CD8-positive, alpha-beta memory T cell (primary cell): Measurements from ENCODE around the gene PRRT2. TPM values are rescaled to one million over a fixed set of nuclear protein-coding genes. Genes with fewer than 3 reads are reported as not detected.

Experiments used
- CTCF ChIA-PET: fragments of 350-600 bp; sonication (Branson Sonifier 250); formaldehyde crosslinking; loops from one replicate; lab custom pipeline; 2021; ENCODE audit warnings: antibody characterized with exemption; lab: Charles Lee
- POLR2A ChIA-PET: fragments of 350-600 bp; sonication (Branson Sonifier 250); formaldehyde crosslinking; loops from one replicate; lab custom pipeline; 2021; ENCODE audit warnings: antibody characterized with exemption; lab: Charles Lee
- DNase-seq, 5 donors: peaks; one replicate each; pipeline versions ENCODE4 v3.0.0 to v3.0.0-alpha.2; 2020 to 2022; ENCODE audit warnings: mixed read lengths in 1 of 5
- H3K27ac ChIP-seq: one replicate; pipeline ENCODE4 v1.7.0; 2013; ENCODE audit warnings: low read depth, mild to moderate bottlenecking, low read length, moderate library complexity
- H3K27me3 ChIP-seq: 2 replicates; pipeline ENCODE4 v1.7.0; 2013; ENCODE audit warnings: low read length, mild to moderate bottlenecking; ENCODE audit not compliant: insufficient read depth, poor library complexity, severe bottlenecking
- H3K36me3 ChIP-seq: 2 replicates; pipeline ENCODE4 v1.7.0; 2013; ENCODE audit warnings: mild to moderate bottlenecking, low read length, moderate library complexity; ENCODE audit not compliant: insufficient read depth
- H3K4me1 ChIP-seq: 2 replicates; pipeline ENCODE4 v1.7.0; 2013; ENCODE audit warnings: mild to moderate bottlenecking, low read length, moderate library complexity; ENCODE audit not compliant: insufficient read depth
- H3K4me3 ChIP-seq: 2 replicates; pipeline ENCODE4 v1.7.0; 2013; ENCODE audit warnings: mild to moderate bottlenecking, low read length
- H3K9me3 ChIP-seq: 2 replicates; pipeline ENCODE4 v1.7.0; 2013; ENCODE audit warnings: mild to moderate bottlenecking, low read length
- H3K27ac Mint-ChIP-seq, 8 donors: one replicate each; pipeline ENCODE4 v1.8.0; 2020 to 2021; ENCODE audit warnings: mixed read lengths in 8 of 8, mild to moderate bottlenecking in 6 of 8, inconsistent platforms in 3 of 8, moderate library complexity in 3 of 8
- H3K27me3 Mint-ChIP-seq, 2 donors: one replicate each; pipeline ENCODE4 v1.8.0; 2020 to 2021; ENCODE audit warnings: mixed read lengths in 2 of 2, mild to moderate bottlenecking in 1 of 2, moderate library complexity in 1 of 2
- H3K36me3 Mint-ChIP-seq, 3 donors: one replicate each; pipeline ENCODE4 v1.8.0; 2020 to 2021; ENCODE audit warnings: mixed read lengths in 3 of 3, inconsistent platforms in 1 of 3, mild to moderate bottlenecking in 1 of 3
- H3K4me1 Mint-ChIP-seq, 3 donors: one replicate each; pipeline ENCODE4 v1.8.0; 2020 to 2021; ENCODE audit warnings: mixed read lengths in 3 of 3, inconsistent platforms in 1 of 3, mild to moderate bottlenecking in 1 of 3
- H3K4me3 Mint-ChIP-seq, 7 donors: one replicate each; pipeline ENCODE4 v1.8.0; 2020 to 2021; ENCODE audit warnings: mixed read lengths in 7 of 7, mild to moderate bottlenecking in 6 of 7, moderate library complexity in 4 of 7, inconsistent platforms in 2 of 7
- H3K9me3 Mint-ChIP-seq, 5 donors: one replicate each; pipeline ENCODE4 v1.8.0; 2020 to 2022; ENCODE audit warnings: mixed read lengths in 5 of 5, mild to moderate bottlenecking in 3 of 5, moderate library complexity in 2 of 5, inconsistent platforms in 1 of 5
- polyA plus RNA-seq: library from polyadenylated mRNA; unstranded; fragments of 300-500 nt; fragmentation: Illumina TruSeq; gene quantifications from one replicate; pipeline ENCODE4 v1.2.3, GENCODE V29; 2021
- total RNA-seq, 2 experiments: library from RNA; stranded (reverse); gene quantifications; one replicate each; pipeline ENCODE4 v1.2.3, GENCODE V29; 2021

Gene PRRT2
- total and polyA plus RNA-seq, 3 experiments from 2014 or later = 0.18 to 1.3 (median 1.2) TPM

DNA sequence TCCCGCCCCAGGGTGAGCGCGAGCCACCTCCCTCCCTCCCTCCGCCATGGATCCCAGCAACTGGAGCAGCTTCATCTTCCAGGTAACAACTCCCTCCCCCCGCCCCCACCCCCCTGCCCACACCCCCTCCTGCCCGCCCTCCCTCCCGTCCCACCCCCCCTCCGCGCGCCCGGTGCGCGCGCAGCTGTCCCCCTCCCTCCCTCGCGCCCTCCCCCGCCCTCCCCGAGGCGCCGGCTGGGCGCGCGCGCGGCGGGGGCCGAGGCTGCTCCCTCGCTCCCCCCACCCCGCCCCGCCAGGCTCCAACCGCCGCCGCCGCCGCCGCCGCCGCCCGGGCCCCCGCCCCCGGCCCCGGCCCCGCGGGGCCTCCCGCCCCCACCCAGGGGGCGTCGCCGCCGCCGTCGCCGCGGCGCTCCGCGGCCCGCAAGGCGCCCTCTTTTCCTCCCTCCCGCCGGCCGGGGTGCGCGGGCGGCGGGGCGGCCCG is 5.9 kb upstream of the PRRT2 start, which contains the start of gene MAZ:
TSS of gene MAZ (plus strand) at position 431 of the 481 bp plus-strand sequence. CDS start 173 bp downstream, outside the sequence.
- ChIA-PET POLR2A (interaction anchor here (0.6 to 4.1 kb wide), 7 partner anchors 10 to 105 kb away, joined by 6 to 59 read pairs (median 21); partner anchors contain the start of genes KIF22, MVP and PAGR1), CTCF (interaction anchor here (5.0 kb wide), 1 partner anchor 13 kb away, joined by 92 read pairs; the partner anchor contains the start of genes MVP and PAGR1)
- peak in 1 of 5 donors; percentile 68 for DNase-seq
- Histone ChIP-seq H3K9me3 (no peaks in the 10 kb centered on the region), H3K27me3 (no peaks in the 10 kb centered on the region), H3K4me3 (peak within 1 kb of the TSS; percentile 87), H3K27ac (peak within 1 kb of the TSS; percentile 95), H3K36me3 (peaks cover 10% of the 10 kb centered on the region), H3K4me1 (peaks cover 42% of the 10 kb centered on the region)
- H3K9me3 Mint-ChIP-seq = peaks cover 0 to 2% (median 0%) of the 10 kb centered on the region in 5 donors
- peaks cover 3 to 46% (median 4%) of the 10 kb centered on the region in 3 donors for H3K36me3 Mint-ChIP-seq
- peak within 1 kb of the TSS; percentile 98 to 100 (median 100) for H3K27ac Mint-ChIP-seq
- H3K4me3 Mint-ChIP-seq = peak within 1 kb of the TSS; percentile 93 to 100 (median 98)
- peaks cover 0 to 4% of the 10 kb centered on the region in 2 donors for H3K27me3 Mint-ChIP-seq
- peaks cover 47 to 53% (median 53%) of the 10 kb centered on the region in 3 donors for H3K4me1 Mint-ChIP-seq

DNA sequence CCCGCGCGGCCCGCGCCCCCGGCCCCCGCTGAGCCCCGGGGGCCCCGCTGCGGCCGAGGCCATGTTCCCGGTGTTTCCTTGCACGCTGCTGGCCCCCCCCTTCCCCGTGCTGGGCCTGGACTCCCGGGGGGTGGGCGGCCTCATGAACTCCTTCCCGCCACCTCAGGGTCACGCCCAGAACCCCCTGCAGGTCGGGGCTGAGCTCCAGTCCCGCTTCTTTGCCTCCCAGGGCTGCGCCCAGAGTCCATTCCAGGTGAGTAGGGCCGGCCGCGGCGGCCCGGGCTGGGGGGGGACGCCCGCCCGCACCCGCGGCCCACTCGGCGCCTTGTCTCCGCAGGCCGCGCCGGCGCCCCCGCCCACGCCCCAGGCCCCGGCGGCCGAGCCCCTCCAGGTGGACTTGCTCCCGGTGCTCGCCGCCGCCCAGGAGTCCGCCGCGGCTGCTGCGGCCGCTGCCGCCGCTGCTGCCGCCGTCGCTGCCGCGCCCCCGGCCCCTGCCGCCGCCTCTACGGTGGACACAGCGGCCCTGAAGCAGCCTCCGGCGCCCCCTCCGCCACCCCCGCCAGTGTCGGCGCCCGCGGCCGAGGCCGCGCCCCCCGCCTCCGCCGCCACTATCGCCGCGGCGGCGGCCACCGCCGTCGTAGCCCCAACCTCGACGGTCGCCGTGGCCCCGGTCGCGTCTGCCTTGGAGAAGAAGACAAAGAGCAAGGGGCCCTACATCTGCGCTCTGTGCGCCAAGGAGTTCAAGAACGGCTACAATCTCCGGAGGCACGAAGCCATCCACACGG is 5.2 kb upstream of the PRRT2 start:
- ChIA-PET CTCF (interaction anchor here (0.6 to 5.0 kb wide), 16 partner anchors 8 to 132 kb away, joined by 3 to 92 read pairs (median 8); partner anchors contain the start of genes KIF22, MVP and PAGR1), POLR2A (interaction anchor here (0.5 to 4.1 kb wide), 14 partner anchors 10 to 285 kb away, joined by 3 to 59 read pairs (median 6); partner anchors contain the start of genes ALDOA, ASPHD1, C16orf54 and KIF22)
- Histone ChIP-seq H3K9me3 (no peaks in the 10 kb centered on the region), H3K27ac (peak overlapping the region; percentile 79), H3K36me3 (peaks cover 5% of the 10 kb centered on the region), H3K4me3 (peak overlapping the region; percentile 71), H3K27me3 (no peaks in the 10 kb centered on the region), H3K4me1 (peaks cover 44% of the 10 kb centered on the region)
- H3K4me3 Mint-ChIP-seq = peak overlapping the region; percentile 88 to 96 (median 93)
- H3K36me3 Mint-ChIP-seq = peaks cover 3 to 42% (median 4%) of the 10 kb centered on the region in 3 donors
- peak in 4 of 5 donors; percentile 37 to 70 (median 45) for DNase-seq
- H3K27me3 Mint-ChIP-seq = peaks cover 0 to 5% of the 10 kb centered on the region in 2 donors
- peaks cover 0 to 2% (median 0%) of the 10 kb centered on the region in 5 donors for H3K9me3 Mint-ChIP-seq
- H3K27ac Mint-ChIP-seq = peak overlapping the region; percentile 65 to 100 (median 99)
- peaks cover 50 to 60% (median 58%) of the 10 kb centered on the region in 3 donors for H3K4me1 Mint-ChIP-seq

DNA sequence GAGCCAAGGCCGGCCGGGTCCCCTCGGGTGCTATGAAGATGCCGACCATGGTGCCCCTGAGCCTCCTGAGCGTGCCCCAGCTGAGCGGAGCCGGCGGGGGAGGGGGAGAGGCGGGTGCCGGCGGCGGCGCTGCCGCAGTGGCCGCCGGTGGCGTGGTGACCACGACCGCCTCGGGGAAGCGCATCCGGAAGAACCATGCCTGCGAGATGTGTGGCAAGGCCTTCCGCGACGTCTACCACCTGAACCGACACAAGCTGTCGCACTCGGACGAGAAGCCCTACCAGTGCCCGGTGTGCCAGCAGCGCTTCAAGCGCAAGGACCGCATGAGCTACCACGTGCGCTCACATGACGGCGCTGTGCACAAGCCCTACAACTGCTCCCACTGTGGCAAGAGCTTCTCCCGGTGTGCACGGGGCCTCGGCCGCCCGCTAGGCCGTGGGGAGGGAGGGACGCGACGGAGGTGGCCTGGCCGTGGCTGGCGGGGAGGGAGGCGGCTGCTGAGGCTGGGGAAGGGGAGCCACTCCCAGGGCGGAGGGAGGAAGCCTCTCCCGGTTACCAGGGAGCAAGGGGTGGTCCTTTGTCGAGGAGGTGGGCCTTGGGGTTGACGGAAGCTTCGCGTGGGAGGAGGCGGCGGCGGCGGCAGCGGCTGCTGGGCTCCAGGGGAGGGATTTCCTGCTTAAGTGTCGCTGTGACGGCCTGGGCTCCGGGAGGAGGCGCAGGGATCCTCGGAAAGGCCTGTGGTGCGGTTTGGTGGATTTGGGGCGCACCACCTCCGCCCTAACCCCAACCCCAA is 4.4 kb upstream of the PRRT2 start:
- ChIA-PET CTCF (interaction anchor here (0.6 to 5.0 kb wide), 23 partner anchors 9 to 211 kb away, joined by 3 to 92 read pairs (median 4); partner anchors contain the start of genes KIF22, MVP and PAGR1), POLR2A (interaction anchor here (0.5 to 4.1 kb wide), 20 partner anchors 9 to 1317 kb away, joined by 3 to 59 read pairs (median 5); partner anchors contain the start of genes ALDOA, ASPHD1, C16orf54 and KIF22)
- peak overlapping the region; percentile 93 to 100 (median 100) for H3K27ac Mint-ChIP-seq
- Histone ChIP-seq H3K4me1 (peaks cover 48% of the 10 kb centered on the region), H3K4me3 (peak overlapping the region; percentile 71), H3K36me3 (peaks cover 5% of the 10 kb centered on the region), H3K9me3 (no peaks in the 10 kb centered on the region), H3K27me3 (no peaks in the 10 kb centered on the region), H3K27ac (peak overlapping the region; percentile 79)
- peaks cover 0 to 2% (median 0%) of the 10 kb centered on the region in 5 donors for H3K9me3 Mint-ChIP-seq
- peak overlapping the region; percentile 88 to 96 (median 93) for H3K4me3 Mint-ChIP-seq
- H3K27me3 Mint-ChIP-seq = peaks cover 0 to 5% of the 10 kb centered on the region in 2 donors
- H3K4me1 Mint-ChIP-seq = peaks cover 50 to 67% (median 58%) of the 10 kb centered on the region in 3 donors
- DNase-seq = peak; percentile 81 to 93 (median 92)
- peaks cover 3 to 37% (median 4%) of the 10 kb centered on the region in 3 donors for H3K36me3 Mint-ChIP-seq

DNA sequence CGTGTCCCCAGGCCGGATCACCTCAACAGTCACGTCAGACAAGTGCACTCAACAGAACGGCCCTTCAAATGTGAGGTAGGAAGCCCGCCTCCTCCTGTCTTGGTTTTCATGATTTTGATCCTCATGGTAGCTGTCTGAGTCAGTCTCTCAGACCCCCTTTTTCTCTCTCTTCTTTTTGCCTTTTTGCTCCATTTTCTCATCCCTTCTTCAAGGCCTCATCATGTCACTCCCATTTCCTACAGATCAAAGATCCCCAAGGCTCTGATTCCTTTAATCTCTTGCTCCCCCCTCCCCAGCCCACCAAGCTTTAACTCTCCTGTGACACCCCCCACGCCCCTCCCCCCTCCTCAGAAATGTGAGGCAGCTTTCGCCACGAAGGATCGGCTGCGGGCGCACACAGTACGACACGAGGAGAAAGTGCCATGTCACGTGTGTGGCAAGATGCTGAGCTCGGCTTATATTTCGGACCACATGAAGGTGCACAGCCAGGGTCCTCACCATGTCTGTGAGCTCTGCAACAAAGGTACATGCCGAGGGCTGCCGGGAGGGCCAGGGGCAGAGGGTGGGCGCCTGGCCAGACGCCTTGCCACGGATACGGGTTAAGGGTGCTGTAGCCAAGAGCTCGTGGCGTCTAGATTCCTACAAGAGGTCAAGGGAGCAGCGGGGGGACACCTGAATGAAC is 3.6 kb upstream of the PRRT2 start:
- CTCF ChIA-PET = interaction anchor here (0.9 to 5.0 kb wide), 21 partner anchors 10 to 210 kb away, joined by 3 to 92 read pairs (median 4); partner anchors contain the start of genes KIF22, MVP and PAGR1
- peak overlapping the region; percentile 88 to 96 (median 93) for H3K4me3 Mint-ChIP-seq
- peaks cover 3 to 32% (median 4%) of the 10 kb centered on the region in 3 donors for H3K36me3 Mint-ChIP-seq

DNA sequence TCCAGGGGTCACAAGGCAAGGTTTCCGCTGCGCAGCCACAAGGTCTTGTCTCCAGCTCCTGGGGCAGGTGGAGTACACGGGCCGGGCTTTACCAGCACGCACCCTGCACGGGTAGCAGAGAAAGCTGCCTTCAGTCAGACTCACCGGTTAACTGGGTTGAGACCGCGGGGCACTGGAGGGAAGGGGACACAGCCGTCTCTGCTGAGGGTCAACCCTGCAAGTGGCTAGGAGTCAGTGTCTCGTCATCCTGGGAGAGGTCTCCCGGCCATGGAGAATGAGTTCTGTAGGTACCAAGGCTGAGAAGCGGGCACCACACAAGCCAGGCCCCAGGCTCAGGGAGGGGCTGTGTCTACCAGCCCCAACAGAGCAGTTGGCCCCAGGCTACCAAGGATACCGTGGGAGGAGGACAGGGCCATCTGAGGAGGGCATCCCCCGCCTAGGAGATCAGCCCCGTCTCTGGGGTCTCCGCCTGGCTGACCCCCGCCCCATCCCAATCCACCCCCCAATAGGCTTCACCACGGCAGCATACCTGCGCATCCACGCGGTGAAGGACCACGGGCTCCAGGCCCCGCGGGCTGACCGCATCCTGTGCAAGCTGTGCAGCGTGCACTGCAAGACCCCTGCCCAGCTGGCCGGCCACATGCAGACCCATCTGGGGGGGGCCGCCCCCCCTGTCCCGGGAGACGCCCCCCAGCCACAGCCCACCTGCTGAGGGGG is 2.8 kb upstream of the PRRT2 start:
- H3K4me1 Mint-ChIP-seq = peaks cover 46 to 68% (median 49%) of the 10 kb centered on the region in 3 donors
- H3K36me3 Mint-ChIP-seq = peaks cover 3 to 31% (median 4%) of the 10 kb centered on the region in 3 donors
- peak overlapping the region; percentile 71 for H3K4me3 ChIP-seq
- peaks cover 46% of the 10 kb centered on the region for H3K4me1 ChIP-seq
- H3K27ac Mint-ChIP-seq = peak overlapping the region; percentile 93 to 100 (median 100)
- POLR2A ChIA-PET = interaction anchor here (0.6 to 4.1 kb wide), 9 partner anchors 7 to 214 kb away, joined by 3 to 59 read pairs (median 5); partner anchors contain the start of genes KIF22, MVP and PAGR1
- H3K27ac ChIP-seq = peak overlapping the region; percentile 79
- H3K27me3 Mint-ChIP-seq = peaks cover 0 to 5% of the 10 kb centered on the region in 2 donors
- CTCF ChIA-PET = interaction anchor here (1.1 to 5.0 kb wide), 10 partner anchors 10 to 108 kb away, joined by 4 to 92 read pairs (median 12); partner anchors contain the start of genes MVP and PAGR1
- H3K9me3 ChIP-seq = no peaks in the 10 kb centered on the region
- H3K27me3 ChIP-seq = no peaks in the 10 kb centered on the region
- peak in 1 of 5 donors; percentile 53 for DNase-seq
- peaks cover 0 to 2% (median 0%) of the 10 kb centered on the region in 5 donors for H3K9me3 Mint-ChIP-seq
- peaks cover 5% of the 10 kb centered on the region for H3K36me3 ChIP-seq
- H3K4me3 Mint-ChIP-seq = peak overlapping the region; percentile 88 to 96 (median 93)

More for the DNA sequence above, 3.6 kb upstream of the PRRT2 start:
- peak overlapping the region; percentile 93 to 100 (median 100) for H3K27ac Mint-ChIP-seq
- POLR2A ChIA-PET = interaction anchor here (0.6 to 4.1 kb wide), 18 partner anchors 8 to 1318 kb away, joined by 3 to 59 read pairs (median 5); partner anchors contain the start of genes ALDOA, C16orf54, KIF22 and MVP
- DNase-seq = peak in 2 of 5 donors; percentile 36 to 58
- H3K36me3 ChIP-seq = peaks cover 5% of the 10 kb centered on the region
- peaks cover 0 to 5% of the 10 kb centered on the region in 2 donors for H3K27me3 Mint-ChIP-seq
- H3K27me3 ChIP-seq = no peaks in the 10 kb centered on the region
- H3K27ac ChIP-seq = peak overlapping the region; percentile 79
- H3K4me1 Mint-ChIP-seq = peaks cover 52 to 71% (median 58%) of the 10 kb centered on the region in 3 donors
- H3K9me3 Mint-ChIP-seq = peaks cover 0 to 2% (median 0%) of the 10 kb centered on the region in 5 donors
- H3K4me1 ChIP-seq = peaks cover 50% of the 10 kb centered on the region
- H3K9me3 ChIP-seq = no peaks in the 10 kb centered on the region
- peak overlapping the region; percentile 71 for H3K4me3 ChIP-seq
